Activated CD4-positive, alpha-beta T cell treated with anti-CD3 and anti-CD28 coated beads for 36 hours (primary cell): ENCODE data around the gene DRD4. TPM values are rescaled to one million over a fixed set of nuclear protein-coding genes. Genes with fewer than 3 reads are reported as not detected.

ENCODE experiments used
- ATAC-seq: fragments of 200-7000 bp; cut with Tn5 transposase; one replicate; pipeline ENCODE4 v1.10.0; 2021; ENCODE audit warnings: mild to moderate bottlenecking, moderate library complexity
- CTCF ChIA-PET: fragments of 350-600 bp; sonication (Branson Sonifier 250); formaldehyde crosslinking; loops from one replicate; lab custom pipeline; 2021; ENCODE audit warnings: antibody characterized with exemption; lab: Charles Lee
- POLR2A ChIA-PET: fragments of 350-600 bp; sonication (Branson Sonifier 250); formaldehyde crosslinking; loops from one replicate; lab custom pipeline; 2021; ENCODE audit warnings: antibody characterized with exemption, inconsistent platforms; lab: Charles Lee
- DNase-seq: peaks from one replicate; pipeline ENCODE4 v3.0.0-alpha.2; 2020
- H3K27ac Mint-ChIP-seq: one replicate; pipeline ENCODE4 v1.8.0; 2021; ENCODE audit warnings: mixed read lengths
- H3K27me3 Mint-ChIP-seq: one replicate; pipeline ENCODE4 v1.8.0; 2021; ENCODE audit warnings: mixed read lengths
- H3K36me3 Mint-ChIP-seq: one replicate; pipeline ENCODE4 v1.8.0; 2021; ENCODE audit warnings: low read depth, mixed read lengths
- H3K4me1 Mint-ChIP-seq: one replicate; pipeline ENCODE4 v1.8.0; 2021; ENCODE audit warnings: mixed read lengths
- H3K4me3 Mint-ChIP-seq: one replicate; pipeline ENCODE4 v1.8.0; 2021; ENCODE audit warnings: mild to moderate bottlenecking, moderate library complexity, mixed read lengths
- H3K9me3 Mint-ChIP-seq: one replicate; pipeline ENCODE4 v1.8.0; 2021; ENCODE audit warnings: low read depth, mixed read lengths
- intact Hi-C, 2 experiments: fragments of 100-400 bp; cut with DNase I in 1 of 2; cut with micrococcal nuclease in 1 of 2; formaldehyde crosslinking; loops; one replicate each; pipeline versions ENCODE4 v1.14.2 to v1.15.1; 2022 to 2024; cut with DNase I, micrococcal nuclease
- total RNA-seq, 2 experiments: library from RNA; stranded (reverse); gene quantifications; one replicate each; pipeline ENCODE4 v1.2.3, GENCODE V29; 2021

DRD4 gene
- total RNA-seq, 2 experiments from 2014 or later: 0.30 to 0.47 TPM

DNA sequence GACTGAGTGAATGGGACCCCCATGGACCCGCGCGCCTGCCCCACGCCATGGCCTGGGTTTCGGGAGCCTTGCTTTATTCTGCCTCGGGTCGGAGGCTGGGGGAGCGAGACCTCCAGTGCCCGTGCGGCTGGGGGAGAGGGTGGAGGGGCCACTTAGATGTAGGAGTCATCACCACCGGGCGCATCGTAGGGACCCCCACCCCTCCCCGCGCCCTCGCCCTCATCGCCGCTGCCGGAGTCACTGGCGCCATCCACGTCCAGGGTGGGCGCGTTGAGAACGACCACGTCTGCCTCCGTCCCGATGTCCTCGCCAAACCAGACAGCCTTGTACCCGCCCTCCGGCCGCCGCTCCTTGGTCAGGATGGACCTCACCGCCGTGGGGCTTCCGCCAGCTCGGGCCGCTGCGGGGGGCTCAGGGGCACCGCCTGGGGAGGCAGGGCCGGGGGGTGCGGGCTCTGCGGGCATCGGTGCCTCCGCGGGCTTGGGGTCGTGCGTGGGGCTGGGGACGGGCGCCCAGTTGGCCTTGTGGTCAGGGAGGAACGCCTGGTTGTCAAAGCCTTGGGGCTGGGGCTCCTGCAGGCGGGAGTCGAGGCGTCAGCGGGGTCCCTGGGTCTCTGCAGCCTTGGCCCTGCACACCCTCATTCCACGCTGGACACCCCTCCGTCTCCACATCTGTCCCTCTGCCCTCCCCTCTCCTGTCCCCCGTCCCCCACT, 19.7 kb upstream of the DRD4 start:
- H3K27ac Mint-ChIP-seq: no peak overlapping the region
- no peaks in the 10 kb centered on the region for H3K27me3 Mint-ChIP-seq
- no peaks in the 10 kb centered on the region for H3K9me3 Mint-ChIP-seq
- ATAC-seq (no peak), DNase-seq (no peak)
- CTCF ChIA-PET: no interaction called here
- POLR2A ChIA-PET: no interaction called here
- peaks cover 13% of the 10 kb centered on the region for H3K4me1 Mint-ChIP-seq
- intact Hi-C loops: no loop called here
- no peak overlapping the region for H3K4me3 Mint-ChIP-seq
- H3K36me3 Mint-ChIP-seq: peaks cover 10% of the 10 kb centered on the region

DNA sequence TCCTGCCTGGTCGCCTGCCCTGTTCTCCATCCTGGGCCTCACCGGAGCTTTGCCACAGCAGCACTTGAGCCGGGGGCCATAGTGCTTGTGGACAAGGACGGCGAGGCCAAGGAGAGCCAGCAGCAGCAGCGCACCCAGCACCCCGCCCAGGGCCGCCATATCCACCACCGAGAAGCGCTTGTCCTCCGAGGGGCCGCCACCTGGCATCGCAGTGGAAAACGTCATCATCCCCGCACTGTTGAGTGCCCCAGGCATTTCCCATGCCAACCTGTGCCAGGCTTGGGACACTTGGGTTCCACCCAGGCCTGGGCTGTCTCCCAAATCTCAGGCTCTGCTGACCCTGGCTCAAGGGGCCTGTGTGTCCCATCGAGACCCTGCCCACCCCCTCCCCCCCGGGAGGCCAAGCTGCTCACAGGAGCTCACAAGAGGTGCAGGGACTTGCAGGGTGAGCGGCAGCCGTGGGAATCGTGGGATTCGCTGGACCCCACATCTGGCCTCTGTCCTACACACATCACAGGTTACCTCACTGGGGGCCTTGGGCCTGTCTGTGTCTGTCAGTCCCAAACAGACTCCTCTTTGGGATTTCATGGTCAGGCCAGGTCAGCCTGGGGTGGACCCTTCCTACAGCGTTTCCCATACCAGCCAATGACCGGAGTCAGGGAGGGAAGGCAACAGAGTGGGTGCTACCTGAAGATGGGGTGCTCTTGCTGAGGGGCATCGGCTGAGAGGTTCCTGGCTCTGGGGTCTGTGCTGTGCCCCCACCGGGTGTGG, 19.0 kb upstream of the DRD4 start:
- DNase-seq: no peak
- H3K9me3 Mint-ChIP-seq: no peaks in the 10 kb centered on the region
- POLR2A ChIA-PET: interaction anchor here (0.6 kb wide), 1 partner anchor 52 kb away, joined by 3 read pairs; no protein-coding TSS in a partner anchor
- CTCF ChIA-PET: no interaction called here
- no peak for ATAC-seq
- no peaks in the 10 kb centered on the region for H3K27me3 Mint-ChIP-seq
- H3K4me1 Mint-ChIP-seq: peaks cover 13% of the 10 kb centered on the region
- no peak overlapping the region for H3K27ac Mint-ChIP-seq
- H3K4me3 Mint-ChIP-seq: no peak overlapping the region
- H3K36me3 Mint-ChIP-seq: peaks cover 10% of the 10 kb centered on the region
- intact Hi-C loops: no loop called here

DNA sequence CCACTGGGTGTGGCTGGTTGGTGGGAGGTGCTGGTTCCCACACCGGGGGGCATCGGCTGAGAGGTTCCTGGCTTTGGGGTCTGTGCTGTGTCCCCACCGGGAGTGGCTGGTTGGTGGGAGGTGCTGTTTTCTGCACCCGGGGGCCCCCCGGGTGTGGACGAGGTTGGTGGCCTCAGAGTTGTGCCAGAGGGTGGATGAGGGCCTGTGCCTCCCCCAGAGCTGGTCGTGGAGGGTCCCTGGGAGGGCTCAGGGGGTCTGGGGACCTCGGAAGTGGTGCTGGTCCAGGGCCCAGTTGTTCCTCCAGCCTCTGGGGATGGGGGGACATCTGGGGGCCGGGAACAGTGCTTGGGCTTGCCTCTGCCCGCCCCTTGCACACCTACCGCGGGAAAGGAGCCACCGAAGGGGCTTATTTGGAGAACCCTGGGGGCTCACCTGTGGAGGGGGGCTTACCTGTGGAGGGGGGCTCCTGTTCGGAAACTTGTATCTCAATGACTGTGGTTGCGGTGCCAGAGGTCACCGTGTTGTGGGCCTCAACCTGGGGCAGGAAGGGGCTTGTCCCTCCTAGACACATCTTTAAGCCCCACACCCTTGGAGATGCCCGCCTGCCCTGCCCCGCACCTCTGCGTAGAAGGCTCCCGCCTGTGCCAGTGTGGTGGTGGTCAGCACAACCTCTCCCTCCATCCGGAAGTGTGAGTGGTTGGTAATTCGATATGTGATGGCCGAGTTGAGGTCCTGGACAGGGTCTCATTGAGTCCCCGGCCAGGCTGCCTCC, 18.0 kb upstream of the DRD4 start:
- Mint-ChIP-seq H3K27ac (no peak overlapping the region), H3K4me1 (peaks cover 10% of the 10 kb centered on the region), H3K4me3 (no peak overlapping the region), H3K36me3 (peaks cover 10% of the 10 kb centered on the region), H3K9me3 (no peaks in the 10 kb centered on the region), H3K27me3 (no peaks in the 10 kb centered on the region)
- ATAC-seq (no peak), DNase-seq (no peak)
- intact Hi-C loops: no loop called here
- CTCF ChIA-PET: no interaction called here
- POLR2A ChIA-PET: no interaction called here

DNA sequence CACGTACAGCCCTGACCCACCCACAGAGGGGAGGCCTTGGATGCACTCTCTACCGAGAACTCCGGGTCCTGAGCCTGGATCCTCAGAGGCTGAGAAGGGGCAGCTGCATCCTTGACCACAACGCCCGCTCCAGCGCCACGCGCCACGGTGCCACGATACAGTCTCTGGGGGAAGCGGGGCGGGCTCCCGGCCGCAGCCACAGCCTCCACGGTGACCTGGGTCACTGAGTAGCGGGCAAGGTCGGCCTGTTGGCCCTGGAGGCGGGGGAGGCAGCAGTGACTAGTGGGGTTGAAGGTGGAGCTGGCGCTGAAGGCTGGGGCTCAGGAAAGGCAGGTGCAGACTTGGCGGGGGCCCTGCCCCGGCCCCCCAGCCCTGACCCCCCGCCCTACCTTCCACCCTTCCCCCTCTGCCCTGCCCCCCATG, 17.4 kb upstream of the DRD4 start:
- POLR2A ChIA-PET: no interaction called here
- Mint-ChIP-seq H3K27ac (no peak overlapping the region), H3K36me3 (peaks cover 4% of the 10 kb centered on the region), H3K9me3 (no peaks in the 10 kb centered on the region), H3K4me3 (no peak overlapping the region), H3K4me1 (peaks cover 4% of the 10 kb centered on the region), H3K27me3 (no peaks in the 10 kb centered on the region)
- no peak for ATAC-seq
- intact Hi-C loops: no loop called here
- no peak for DNase-seq
- CTCF ChIA-PET: no interaction called here

DNA sequence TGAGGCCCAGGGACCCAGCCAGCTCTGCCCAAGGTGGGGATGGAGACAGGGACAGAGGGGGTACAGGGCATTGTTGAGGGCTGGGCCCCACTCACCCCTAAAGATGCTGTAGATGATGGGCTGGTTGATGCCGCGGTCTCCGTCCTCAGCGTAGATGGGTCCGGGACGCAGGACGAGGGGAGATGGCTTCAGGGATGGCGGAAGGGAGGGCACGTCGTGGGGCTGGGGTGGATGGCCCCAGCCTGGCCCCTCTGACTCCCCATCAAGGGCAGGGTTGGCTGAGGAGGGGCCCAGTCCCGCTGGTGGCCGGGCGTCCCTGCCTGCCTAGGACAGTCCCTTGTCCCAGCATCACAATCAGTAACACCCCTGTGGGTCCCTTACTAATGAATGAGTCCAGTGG, 16.9 kb upstream of the DRD4 start:
- Mint-ChIP-seq H3K4me3 (no peak overlapping the region), H3K4me1 (peaks cover 3% of the 10 kb centered on the region), H3K36me3 (peaks cover 2% of the 10 kb centered on the region), H3K9me3 (no peaks in the 10 kb centered on the region), H3K27me3 (no peaks in the 10 kb centered on the region), H3K27ac (no peak overlapping the region)
- POLR2A ChIA-PET: no interaction called here
- no peak for ATAC-seq
- DNase-seq: no peak
- intact Hi-C loops: no loop called here
- CTCF ChIA-PET: no interaction called here

DNA sequence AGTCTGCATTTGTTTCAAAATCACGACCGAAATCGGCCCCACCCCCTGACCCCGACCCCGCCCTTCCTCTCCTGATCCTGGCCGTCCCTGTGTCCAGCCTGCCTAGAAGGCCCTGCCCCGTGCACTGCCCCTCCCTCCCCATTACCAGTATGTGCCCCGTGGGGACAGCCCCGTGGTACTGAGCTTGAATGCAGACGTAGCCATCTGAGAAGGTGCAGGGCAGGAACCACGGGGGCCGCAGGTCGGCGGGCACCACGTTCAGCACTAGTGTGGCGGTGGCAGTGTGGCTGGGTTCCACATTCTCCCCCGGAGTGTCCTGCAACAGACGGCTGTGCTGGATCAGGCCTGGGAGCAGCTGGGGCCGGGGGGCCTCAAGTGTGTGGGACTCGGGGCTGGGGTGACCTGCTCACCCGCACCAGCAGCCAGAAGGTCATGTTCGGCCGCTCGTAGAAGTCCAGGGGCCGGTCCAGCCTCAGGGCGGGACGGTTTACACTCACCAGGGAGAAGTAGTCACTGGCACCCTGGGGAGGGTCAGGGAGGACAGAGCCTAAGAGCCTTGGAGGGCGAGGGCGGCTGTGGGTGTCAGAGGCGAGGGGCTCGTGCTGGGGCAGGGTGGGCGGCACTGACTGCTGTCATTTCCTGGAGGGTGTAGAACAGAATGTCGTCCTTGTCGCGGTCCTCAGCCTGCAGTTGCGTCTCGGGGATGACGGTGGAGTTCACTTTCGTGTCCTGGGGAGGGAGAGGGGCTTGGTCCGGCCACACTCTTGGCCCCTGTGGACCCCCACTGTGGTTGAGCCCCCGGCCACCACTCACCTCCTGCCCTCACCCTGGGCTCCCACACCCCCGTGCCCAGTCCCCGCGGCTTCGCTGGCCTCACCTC, 15.9 kb upstream of the DRD4 start:
- Mint-ChIP-seq H3K36me3 (no peaks in the 10 kb centered on the region), H3K27me3 (no peaks in the 10 kb centered on the region), H3K9me3 (no peaks in the 10 kb centered on the region), H3K4me1 (no peaks in the 10 kb centered on the region), H3K4me3 (no peak overlapping the region), H3K27ac (no peak overlapping the region)
- ATAC-seq (no peak), DNase-seq (no peak)
- ChIA-PET POLR2A (no interaction called here), CTCF (no interaction called here)
- intact Hi-C loops: no loop called here

DNA sequence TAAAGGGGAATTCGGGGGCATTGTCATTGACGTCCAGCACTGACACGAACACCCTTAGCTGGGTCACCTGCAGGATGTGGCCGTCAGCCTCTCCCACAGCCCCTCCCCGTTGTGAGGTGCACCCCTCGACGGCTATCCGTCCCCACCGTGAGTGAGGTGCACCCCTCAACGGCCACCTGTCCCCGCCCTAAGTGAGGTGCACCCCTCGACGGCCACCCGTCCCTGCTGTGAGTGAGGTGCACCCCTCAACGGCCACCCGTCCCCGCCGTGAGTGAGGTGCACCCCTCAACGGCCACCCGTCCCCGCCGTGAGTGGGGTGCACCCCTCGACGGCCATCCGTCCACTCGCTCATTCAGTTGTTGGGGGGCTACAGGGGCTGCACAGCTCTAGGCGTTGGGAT, 15.2 kb upstream of the DRD4 start:
- no peak for DNase-seq
- Mint-ChIP-seq H3K9me3 (no peaks in the 10 kb centered on the region), H3K4me3 (no peak overlapping the region), H3K36me3 (no peaks in the 10 kb centered on the region), H3K27ac (no peak overlapping the region), H3K4me1 (no peaks in the 10 kb centered on the region), H3K27me3 (peaks cover 4% of the 10 kb centered on the region)
- intact Hi-C loops: no loop called here
- POLR2A ChIA-PET: no interaction called here
- CTCF ChIA-PET: interaction anchor here (0.5 kb wide), 1 partner anchor 63 kb away, joined by 4 read pairs; no protein-coding TSS in a partner anchor
- no peak for ATAC-seq

DNA sequence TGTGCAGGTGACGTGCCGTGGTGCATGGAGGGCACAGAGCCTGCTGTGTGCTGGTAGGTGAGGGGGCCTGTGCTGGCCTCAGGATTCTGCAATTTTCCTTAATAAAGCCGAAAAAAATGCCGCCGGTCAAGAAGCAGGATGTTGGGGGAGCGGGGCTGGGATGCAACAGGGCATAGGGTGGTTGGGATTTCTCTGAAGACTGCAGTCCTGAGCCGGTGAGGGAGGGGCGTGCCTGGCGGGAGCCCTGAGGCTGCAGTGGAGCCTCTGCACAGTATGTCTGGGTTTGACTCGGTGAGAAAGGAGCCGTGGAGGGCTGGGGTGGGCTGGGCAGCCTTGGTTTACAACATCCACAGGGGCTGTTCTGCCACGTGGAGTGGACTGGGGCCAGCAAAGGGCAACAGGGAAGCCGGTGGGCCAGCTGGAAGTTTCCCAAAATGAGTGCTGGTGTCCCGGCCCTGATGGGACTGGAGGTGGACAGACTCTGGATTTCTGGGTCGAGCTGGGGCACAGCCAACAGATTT, 13.7 kb upstream of the DRD4 start:
- Mint-ChIP-seq H3K9me3 (no peaks in the 10 kb centered on the region), H3K4me3 (no peak overlapping the region), H3K36me3 (no peaks in the 10 kb centered on the region), H3K4me1 (peaks cover 9% of the 10 kb centered on the region), H3K27ac (no peak overlapping the region), H3K27me3 (peaks cover 14% of the 10 kb centered on the region)
- ATAC-seq (no peak), DNase-seq (no peak)
- intact Hi-C loops: no loop called here
- ChIA-PET POLR2A (no interaction called here), CTCF (no interaction called here)

DNA sequence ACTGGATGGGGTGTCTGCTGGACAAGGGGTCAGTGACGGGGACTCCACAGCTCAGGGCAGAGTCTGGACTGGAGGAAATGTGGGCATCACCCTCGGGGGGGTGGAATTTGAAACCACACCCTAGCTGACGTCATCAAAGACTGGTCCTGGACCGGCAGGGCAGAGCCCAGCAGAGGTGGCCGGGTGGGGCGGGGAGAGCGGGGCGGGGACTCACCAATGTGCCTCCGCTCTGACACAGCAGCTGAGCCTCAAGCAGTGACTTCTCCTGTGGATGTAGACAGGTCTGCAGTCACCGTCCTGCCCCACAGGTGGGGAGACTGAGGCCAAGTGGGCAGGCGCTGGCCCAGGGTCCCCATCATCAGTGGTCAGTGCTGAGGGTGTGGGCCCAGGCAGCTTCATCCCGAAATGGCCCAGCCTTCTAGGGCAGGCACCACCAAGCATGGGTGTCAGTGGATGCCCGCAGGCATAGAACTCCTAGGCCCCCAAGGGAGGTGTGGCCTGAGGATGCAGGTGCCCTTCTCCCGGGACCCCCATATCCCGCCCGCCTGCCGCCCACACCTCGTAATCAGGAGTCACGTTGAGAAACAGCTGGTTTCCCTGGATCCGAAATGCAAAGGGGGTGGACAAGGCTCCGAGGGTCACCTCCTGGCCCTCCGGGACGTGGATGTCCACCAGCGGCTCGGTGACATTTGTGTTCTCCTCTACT, 12.9 kb upstream of the DRD4 start:
- no peak overlapping the region for H3K27ac Mint-ChIP-seq
- ChIA-PET POLR2A (no interaction called here), CTCF (no interaction called here)
- no peaks in the 10 kb centered on the region for H3K36me3 Mint-ChIP-seq
- H3K9me3 Mint-ChIP-seq: no peaks in the 10 kb centered on the region
- intact Hi-C loops: no loop called here
- H3K4me1 Mint-ChIP-seq: peaks cover 16% of the 10 kb centered on the region
- peaks cover 19% of the 10 kb centered on the region for H3K27me3 Mint-ChIP-seq
- H3K4me3 Mint-ChIP-seq: no peak overlapping the region
- ATAC-seq (no peak), DNase-seq (no peak)

DNA sequence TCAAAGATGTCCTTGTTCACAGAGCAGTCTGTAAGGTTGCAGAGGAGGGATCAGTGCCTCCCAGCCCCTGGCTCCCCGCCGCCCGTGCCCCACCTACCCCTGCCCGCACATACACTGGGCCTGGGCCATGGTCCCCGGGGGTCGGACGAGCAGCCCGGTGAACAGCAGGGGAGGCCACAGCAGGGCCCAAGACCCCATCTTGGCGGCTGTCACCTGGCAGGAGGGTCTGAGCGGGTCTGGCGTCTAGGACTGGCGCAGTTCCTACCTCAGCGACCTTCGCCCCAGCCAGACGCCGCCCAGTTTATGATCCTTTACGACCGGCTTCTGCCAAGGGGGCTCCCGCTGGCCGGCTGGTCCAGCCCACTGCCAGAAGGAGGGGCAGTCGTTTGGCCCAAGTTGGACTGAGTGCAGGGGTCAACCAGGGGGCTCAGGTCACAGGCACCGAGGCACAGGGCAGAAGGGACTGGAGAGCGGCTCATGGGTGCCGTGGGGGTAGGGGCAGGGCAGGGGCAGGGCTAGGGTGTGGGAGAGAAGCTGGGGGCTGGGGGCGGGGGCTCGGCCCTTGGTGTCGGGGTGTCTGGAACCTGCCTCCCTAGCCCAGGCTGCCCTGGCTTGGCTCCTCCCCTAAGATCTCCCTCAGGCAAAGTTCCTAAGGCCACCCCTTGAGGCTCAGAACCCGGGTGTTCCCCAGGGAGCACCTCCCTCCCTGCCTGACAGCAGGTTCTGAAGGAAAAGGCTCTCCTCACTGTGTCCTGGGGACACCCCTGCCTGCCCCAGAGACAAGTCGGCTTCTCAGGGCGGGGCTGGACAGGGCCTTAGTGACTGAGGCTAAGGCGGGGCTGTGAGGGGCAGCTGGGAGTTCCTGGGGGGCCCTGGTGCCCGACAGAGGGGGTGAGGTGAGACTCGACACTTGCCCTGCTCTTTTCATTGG, 12.1 kb upstream of the DRD4 start, which contains the start of gene CDHR5:
Gene CDHR5, minus strand, starts transcription at position 251 of the 931 bp plus-strand sequence. Its CDS starts 53 bp downstream, at position 198.
- intact Hi-C loops: loop anchor here in 1 of 2 experiments (5.0 kb wide), 1 partner anchor 68 kb away; no protein-coding TSS in a partner anchor
- no peaks in the 10 kb centered on the region for H3K9me3 Mint-ChIP-seq
- ChIA-PET CTCF (no interaction called here), POLR2A (no interaction called here)
- H3K27ac Mint-ChIP-seq: no peak within 1 kb of the TSS
- H3K36me3 Mint-ChIP-seq: no peaks in the 10 kb centered on the region
- no peak within 1 kb of the TSS for H3K4me3 Mint-ChIP-seq
- H3K27me3 Mint-ChIP-seq: peaks cover 25% of the 10 kb centered on the region
- ATAC-seq (no peak), DNase-seq (no peak)
- peaks cover 22% of the 10 kb centered on the region for H3K4me1 Mint-ChIP-seq
